D721Med (cell line): Measurements from ENCODE around the gene DIP2C.

Experiments
- DNase-seq: peaks from one replicate; pipeline ENCODE4 v3.0.0; 2011; ENCODE audit warnings: low spot score; ENCODE audit not compliant: insufficient read length
- FAIRE-seq: peaks from 2 replicates; lab custom pipeline; 2011; peaks lifted over from hg19 to GRCh38; lab: Jason Lieb, UNC
- CTCF ChIP-seq: IDR thresholded peaks from 2 replicates; pipeline ENCODE4 v1.5.1; 2012; ENCODE audit warnings: mild to moderate bottlenecking, control low read depth; ENCODE audit not compliant: insufficient read depth; ENCODE audit errors: missing control alignments

DIP2C gene

GRCh38 chr10:474406-474805 lies 215.1 kb downstream of the DIP2C start:
- FAIRE-seq = no peak
- DNase-seq = no peak
- no peak for TF ChIP-seq CTCF

GRCh38 chr10:472241-472910 lies 217.1 kb downstream of the DIP2C start:
- no peak for TF ChIP-seq CTCF
- DNase-seq (no peak), FAIRE-seq (no peak)

- DNase-seq (no peak), FAIRE-seq (no peak)
- no peak for TF ChIP-seq CTCF
Measured at GRCh38 chr10:470339-471003, 219.0 kb downstream of the DIP2C start.

GRCh38 chr10:469947-470338 lies 219.5 kb downstream of the DIP2C start:
- FAIRE-seq (no peak), DNase-seq (no peak)
- TF ChIP-seq CTCF = no peak

GRCh38 chr10:459743-460142 lies 229.7 kb downstream of the DIP2C start:
- no peak for TF ChIP-seq CTCF
- DNase-seq (no peak), FAIRE-seq (no peak)

- DNase-seq (no peak), FAIRE-seq (no peak)
- no peak for TF ChIP-seq CTCF
Measured at GRCh38 chr10:458421-458851, 231.0 kb downstream of the DIP2C start.

GRCh38 chr10:456486-456885 lies 233.0 kb downstream of the DIP2C start:
- no peak for TF ChIP-seq CTCF
- no peak for DNase-seq
- no peak for FAIRE-seq
